NCI-H2107 (cell line): Measurements from ENCODE around the gene MON1B.
"Not testable (repeated sequence)": the region's sequence is repeated elsewhere in the genome, so short reads cannot be mapped to it uniquely, and the experiment has no call there.

ENCODE experiments used
- DNase-seq: peaks from one replicate; lab custom pipeline; 2025; lab: John Stamatoyannopoulos, UW

MON1B gene

GRCh38 chr16:77197747-77198146 is 6.8 kb downstream of the MON1B start:
- DNase-seq = no peak

GRCh38 chr16:77199211-77199610 is 8.2 kb downstream of the MON1B start, which contains the start of gene SYCE1L:
SYCE1L (plus strand) TSS chr16:77199408; CDS start chr16:77199452, 44 bp downstream.
- DNase-seq = no peak

- DNase-seq = no peak
Observed at GRCh38 chr16:77206533-77206932, 15.5 kb downstream of the MON1B start.

GRCh38 chr16:77207030-77207429 is 16.0 kb downstream of the MON1B start:
- DNase-seq = no peak

GRCh38 chr16:77208382-77208781 is 17.4 kb downstream of the MON1B start:
- DNase-seq = no peak

GRCh38 chr16:77211880-77212740 is 21.1 kb downstream of the MON1B start:
- peak; percentile 86 for DNase-seq

GRCh38 chr16:77212741-77213541 is 22.0 kb downstream of the MON1B start:
- peak; percentile 51 for DNase-seq

- no peak for DNase-seq
Observed at GRCh38 chr16:77213542-77214106, 22.6 kb downstream of the MON1B start.

- DNase-seq = no peak
Observed at GRCh38 chr16:77214411-77215138, 23.6 kb downstream of the MON1B start.

- no peak for DNase-seq
Observed at GRCh38 chr16:77219437-77219836, 28.4 kb downstream of the MON1B start.

GRCh38 chr16:77220427-77220826 is 29.4 kb downstream of the MON1B start:
- DNase-seq = no peak

GRCh38 chr16:77221482-77221881 is 30.5 kb downstream of the MON1B start:
- no peak for DNase-seq

- DNase-seq = no peak
Observed at GRCh38 chr16:77223184-77223583, 32.2 kb downstream of the MON1B start.

GRCh38 chr16:77225182-77225581 is 34.2 kb downstream of the MON1B start:
- no peak for DNase-seq

- no peak for DNase-seq
Observed at GRCh38 chr16:77227745-77228144, 36.8 kb downstream of the MON1B start.

GRCh38 chr16:77231047-77231446 is 40.1 kb downstream of the MON1B start:
- DNase-seq = no peak

- no peak for DNase-seq
Observed at GRCh38 chr16:77233799-77234519, 43.0 kb downstream of the MON1B start.

- DNase-seq = no peak
Observed at GRCh38 chr16:77234611-77235010, 43.6 kb downstream of the MON1B start.

GRCh38 chr16:77236063-77236511 is 45.1 kb downstream of the MON1B start:
- peak; percentile 76 for DNase-seq

- peak; percentile 30 for DNase-seq
Observed at GRCh38 chr16:77238593-77238992, 47.6 kb downstream of the MON1B start.

- not testable (repeated sequence) for DNase-seq
Observed at GRCh38 chr16:77242471-77242870, 51.5 kb downstream of the MON1B start.
